ENCODE results near the gene PIK3C2G. TPM values are rescaled to one million over a fixed set of nuclear protein-coding genes. Genes with fewer than 3 reads are reported as not detected.

PIK3C2G gene
- total RNA-seq, 2 experiments from 2014 or later: not detected

DNA sequence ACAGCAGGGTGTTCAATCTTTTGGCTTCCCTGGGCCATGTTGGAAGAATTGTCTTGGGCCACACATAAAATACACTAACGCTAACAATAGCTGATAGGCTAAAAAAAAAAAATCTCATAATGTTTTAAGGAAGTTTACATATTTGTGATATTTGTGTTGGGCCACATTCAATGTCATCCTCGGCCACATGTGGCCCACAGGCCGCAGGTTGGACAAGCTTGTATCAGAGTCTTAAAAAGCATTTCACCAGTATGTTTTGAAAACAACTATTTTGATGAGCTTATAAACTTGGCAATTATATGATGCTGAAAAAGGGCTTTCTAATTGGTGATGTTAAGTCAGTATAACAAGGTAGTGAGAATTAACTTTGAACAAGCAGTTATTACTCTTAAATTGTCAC is 78.9 kb downstream of the PIK3C2G start:
- H3K27ac Mint-ChIP-seq: no peak overlapping the region
- H3K9me3 Mint-ChIP-seq: no peaks in the 10 kb centered on the region
- no peak for DNase-seq
- POLR2A ChIA-PET: no interaction called here
- H3K27me3 Mint-ChIP-seq: no peaks in the 10 kb centered on the region
- ATAC-seq (ENCODE audit: low read depth): no peak
- no peaks in the 10 kb centered on the region for H3K36me3 Mint-ChIP-seq
- H3K4me1 Mint-ChIP-seq: no peaks in the 10 kb centered on the region
- no peak overlapping the region for H3K4me3 Mint-ChIP-seq

DNA sequence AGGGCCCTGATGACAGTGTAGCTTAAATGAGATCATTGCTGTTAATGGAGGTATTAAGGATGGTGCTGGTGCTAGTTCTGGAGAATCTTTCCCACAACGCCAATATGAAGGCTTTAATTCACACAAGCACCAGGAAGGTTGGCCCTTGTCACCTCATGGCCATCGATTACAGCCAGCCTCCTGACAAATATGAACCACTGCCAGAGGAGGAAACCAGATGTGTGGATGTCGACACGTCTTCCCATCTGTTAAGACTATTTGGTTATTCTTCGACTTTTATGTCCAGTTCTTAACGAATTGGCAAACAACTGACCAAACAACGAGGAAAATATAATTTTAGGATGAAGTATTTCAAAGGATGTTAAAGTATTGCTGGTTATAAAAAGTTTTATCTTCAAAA is 79.5 kb downstream of the PIK3C2G start:
- H3K27me3 Mint-ChIP-seq: no peaks in the 10 kb centered on the region
- H3K4me1 Mint-ChIP-seq: no peaks in the 10 kb centered on the region
- POLR2A ChIA-PET: no interaction called here
- no peak overlapping the region for H3K4me3 Mint-ChIP-seq
- no peaks in the 10 kb centered on the region for H3K36me3 Mint-ChIP-seq
- ATAC-seq (ENCODE audit: low read depth) (no peak), DNase-seq (no peak)
- no peaks in the 10 kb centered on the region for H3K9me3 Mint-ChIP-seq
- H3K27ac Mint-ChIP-seq: no peak overlapping the region

DNA sequence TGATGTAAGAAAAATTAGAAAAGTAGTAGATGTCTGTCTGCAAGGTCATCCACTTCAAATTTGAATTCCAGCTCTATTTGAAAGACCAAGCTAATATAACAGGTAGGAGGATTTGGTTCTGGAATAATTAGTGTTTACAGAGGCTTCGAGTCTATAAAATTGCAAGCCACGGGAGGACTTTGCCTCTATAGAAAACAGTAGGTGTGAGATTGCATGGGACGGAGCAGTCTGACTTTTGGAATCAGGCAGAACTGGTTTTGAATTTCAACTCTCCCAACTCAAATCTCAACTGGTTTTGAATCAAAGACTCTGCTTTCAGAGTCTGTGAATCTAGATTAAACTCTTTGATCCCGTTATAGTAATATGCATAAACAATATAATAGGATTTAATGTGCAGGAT is 82.4 kb downstream of the PIK3C2G start:
- Mint-ChIP-seq H3K36me3 (no peaks in the 10 kb centered on the region), H3K4me3 (no peak overlapping the region), H3K27ac (no peak overlapping the region), H3K27me3 (no peaks in the 10 kb centered on the region), H3K4me1 (no peaks in the 10 kb centered on the region), H3K9me3 (peaks cover 1% of the 10 kb centered on the region)
- no peak for DNase-seq
- POLR2A ChIA-PET: no interaction called here
- no peak for ATAC-seq (ENCODE audit: low read depth)

DNA sequence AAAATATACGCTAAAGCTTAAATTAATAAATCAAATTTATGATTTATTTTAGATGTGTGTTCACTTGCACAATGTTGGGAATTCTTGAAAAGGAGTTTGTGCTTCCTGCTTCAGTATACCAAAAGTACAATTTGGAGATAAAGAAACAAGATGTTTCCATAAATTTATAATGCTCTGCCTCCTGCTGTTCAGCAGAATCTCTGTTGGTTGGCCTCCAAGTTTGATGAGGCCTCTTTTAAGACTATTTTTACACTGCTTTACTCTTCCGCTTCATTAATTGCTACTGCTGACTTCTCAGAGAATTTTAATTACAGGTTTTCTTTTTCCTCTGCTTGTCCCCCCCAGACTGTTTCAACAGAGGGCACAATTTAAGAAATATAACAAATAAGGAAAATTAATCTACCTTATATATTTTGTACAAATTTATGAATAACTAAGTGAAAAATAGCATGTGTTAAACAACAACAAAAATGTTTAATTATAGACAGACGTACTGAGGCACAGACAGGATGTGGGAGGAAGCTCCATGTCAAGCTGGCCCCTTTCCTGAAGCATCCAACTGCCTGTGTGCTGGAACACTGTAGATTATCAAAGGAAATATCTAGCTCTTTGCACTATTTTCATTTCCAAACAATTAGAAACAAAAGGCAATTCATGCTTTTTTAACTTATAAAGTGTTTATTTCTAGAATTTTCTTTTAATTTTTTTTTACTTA is 83.9 kb downstream of the PIK3C2G start:
- POLR2A ChIA-PET: no interaction called here
- H3K4me1 Mint-ChIP-seq: no peaks in the 10 kb centered on the region
- no peaks in the 10 kb centered on the region for H3K36me3 Mint-ChIP-seq
- H3K9me3 Mint-ChIP-seq: peaks cover 1% of the 10 kb centered on the region
- no peaks in the 10 kb centered on the region for H3K27me3 Mint-ChIP-seq
- no peak for DNase-seq
- no peak overlapping the region for H3K27ac Mint-ChIP-seq
- H3K4me3 Mint-ChIP-seq: no peak overlapping the region
- ATAC-seq (ENCODE audit: low read depth): no peak

DNA sequence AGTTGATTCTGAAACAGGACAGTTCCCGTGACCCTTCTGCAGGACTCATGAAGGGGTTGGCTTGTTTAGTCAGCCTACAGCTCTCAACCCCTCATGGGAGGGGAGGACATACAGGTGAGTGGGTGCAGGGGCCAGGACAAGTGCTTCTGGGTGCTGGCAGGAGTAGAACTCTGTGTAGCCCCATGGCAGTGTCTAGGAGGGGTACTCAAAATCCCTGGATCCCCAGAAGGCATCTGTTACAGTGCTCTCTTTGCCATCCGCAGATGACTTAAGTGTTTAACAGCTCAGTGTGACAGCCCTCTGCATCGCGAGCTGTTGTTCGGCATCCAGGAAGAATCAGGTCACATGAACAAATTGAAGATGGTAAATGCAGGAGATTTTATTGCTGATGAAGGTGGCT is 91.0 kb downstream of the PIK3C2G start:
- H3K27me3 Mint-ChIP-seq: no peaks in the 10 kb centered on the region
- no peaks in the 10 kb centered on the region for H3K4me1 Mint-ChIP-seq
- H3K27ac Mint-ChIP-seq: no peak overlapping the region
- no peaks in the 10 kb centered on the region for H3K36me3 Mint-ChIP-seq
- H3K4me3 Mint-ChIP-seq: no peak overlapping the region
- POLR2A ChIA-PET: no interaction called here
- DNase-seq: no peak
- ATAC-seq (ENCODE audit: low read depth): no peak
- H3K9me3 Mint-ChIP-seq: no peaks in the 10 kb centered on the region

DNA sequence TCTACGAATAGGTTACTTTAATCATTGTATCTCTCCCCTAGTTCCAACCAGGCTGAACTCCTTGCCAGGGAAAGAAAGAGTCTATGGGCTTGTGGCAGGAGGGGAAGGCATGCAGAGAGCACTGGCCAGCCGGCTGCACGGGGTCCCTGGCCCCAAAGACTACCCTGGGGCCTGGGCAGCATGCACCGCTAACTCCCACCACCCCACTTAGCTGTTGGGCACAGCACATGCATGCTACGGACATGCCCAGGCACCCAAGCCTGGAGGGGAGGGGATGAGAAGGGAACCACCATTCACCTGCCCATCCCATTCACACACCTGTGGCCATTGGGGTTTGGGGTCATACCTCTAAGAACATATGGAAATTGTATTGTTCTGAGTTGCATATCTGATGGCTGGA is 94.1 kb downstream of the PIK3C2G start:
- POLR2A ChIA-PET: no interaction called here
- Mint-ChIP-seq H3K4me1 (no peaks in the 10 kb centered on the region), H3K36me3 (no peaks in the 10 kb centered on the region), H3K27ac (no peak overlapping the region), H3K9me3 (no peaks in the 10 kb centered on the region), H3K4me3 (no peak overlapping the region), H3K27me3 (no peaks in the 10 kb centered on the region)
- DNase-seq (no peak), ATAC-seq (ENCODE audit: low read depth) (no peak)

DNA sequence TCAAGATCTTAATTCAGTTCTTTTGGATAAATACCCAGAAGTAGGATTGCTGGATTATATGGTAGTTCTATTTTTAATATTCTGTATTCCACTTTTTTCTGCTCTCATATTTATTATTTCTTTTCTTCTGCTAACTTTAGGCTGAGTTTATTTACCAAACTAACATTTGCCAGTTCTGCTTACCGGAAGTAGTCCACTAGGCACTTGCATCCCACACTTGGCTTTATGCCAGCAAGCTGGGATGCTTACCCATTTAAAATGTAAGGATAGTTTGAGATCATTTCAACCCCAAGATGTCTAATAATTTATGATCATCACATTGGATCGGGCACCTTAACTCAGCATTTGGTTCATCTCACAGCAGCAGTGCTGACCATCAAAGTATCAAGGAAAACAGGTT is 96.8 kb downstream of the PIK3C2G start:
- Mint-ChIP-seq H3K4me3 (no peak overlapping the region), H3K4me1 (no peaks in the 10 kb centered on the region), H3K36me3 (no peaks in the 10 kb centered on the region), H3K27me3 (no peaks in the 10 kb centered on the region), H3K27ac (no peak overlapping the region), H3K9me3 (no peaks in the 10 kb centered on the region)
- DNase-seq: no peak
- ATAC-seq (ENCODE audit: low read depth): no peak
- POLR2A ChIA-PET: no interaction called here

DNA sequence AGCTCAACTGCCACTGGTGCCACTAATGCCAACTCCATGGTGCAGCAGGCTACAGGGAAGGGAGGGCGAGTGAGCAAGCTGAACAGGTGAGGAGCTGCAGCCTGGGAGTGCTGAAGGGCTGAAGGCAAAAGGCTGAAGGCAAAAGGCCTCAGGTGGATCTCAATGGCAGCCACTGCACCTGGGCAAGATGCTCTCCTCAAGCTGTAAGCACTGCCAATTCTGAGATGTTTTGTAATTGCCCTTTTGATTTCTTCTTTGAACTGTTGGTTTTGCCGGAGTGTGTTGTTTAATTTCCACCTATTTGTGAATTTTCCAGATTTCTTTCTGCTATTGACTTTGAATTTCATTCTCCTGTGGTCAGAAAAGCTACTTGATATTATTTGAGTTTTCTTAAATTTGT is 97.6 kb downstream of the PIK3C2G start:
- DNase-seq: no peak
- no peaks in the 10 kb centered on the region for H3K4me1 Mint-ChIP-seq
- POLR2A ChIA-PET: no interaction called here
- H3K36me3 Mint-ChIP-seq: no peaks in the 10 kb centered on the region
- no peak overlapping the region for H3K27ac Mint-ChIP-seq
- ATAC-seq (ENCODE audit: low read depth): no peak
- no peaks in the 10 kb centered on the region for H3K27me3 Mint-ChIP-seq
- no peak overlapping the region for H3K4me3 Mint-ChIP-seq
- peaks cover 3% of the 10 kb centered on the region for H3K9me3 Mint-ChIP-seq

DNA sequence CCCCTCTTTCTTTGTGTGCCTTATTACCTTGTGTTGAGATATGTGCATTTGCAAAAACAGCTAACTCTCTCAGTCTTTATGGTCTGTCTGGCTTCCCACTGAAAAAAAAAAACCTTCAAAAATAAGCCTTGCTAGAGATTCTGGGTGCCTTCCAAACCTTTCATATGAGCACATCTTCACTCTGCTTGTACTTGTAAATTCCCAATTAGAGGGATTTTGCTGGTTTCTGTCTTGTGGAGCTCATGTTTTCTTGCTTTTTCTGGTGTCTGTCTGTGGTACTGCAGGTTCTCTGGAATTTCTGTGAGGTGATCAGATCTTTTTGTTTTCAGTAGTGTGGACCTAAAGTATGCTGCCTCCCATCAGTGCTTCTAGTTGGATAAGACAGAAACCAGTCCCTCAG is 100.1 kb downstream of the PIK3C2G start:
- Mint-ChIP-seq H3K4me3 (no peak overlapping the region), H3K27me3 (no peaks in the 10 kb centered on the region), H3K27ac (no peak overlapping the region), H3K9me3 (peaks cover 5% of the 10 kb centered on the region), H3K4me1 (no peaks in the 10 kb centered on the region), H3K36me3 (no peaks in the 10 kb centered on the region)
- DNase-seq (no peak), ATAC-seq (ENCODE audit: low read depth) (no peak)
- POLR2A ChIA-PET: no interaction called here

DNA sequence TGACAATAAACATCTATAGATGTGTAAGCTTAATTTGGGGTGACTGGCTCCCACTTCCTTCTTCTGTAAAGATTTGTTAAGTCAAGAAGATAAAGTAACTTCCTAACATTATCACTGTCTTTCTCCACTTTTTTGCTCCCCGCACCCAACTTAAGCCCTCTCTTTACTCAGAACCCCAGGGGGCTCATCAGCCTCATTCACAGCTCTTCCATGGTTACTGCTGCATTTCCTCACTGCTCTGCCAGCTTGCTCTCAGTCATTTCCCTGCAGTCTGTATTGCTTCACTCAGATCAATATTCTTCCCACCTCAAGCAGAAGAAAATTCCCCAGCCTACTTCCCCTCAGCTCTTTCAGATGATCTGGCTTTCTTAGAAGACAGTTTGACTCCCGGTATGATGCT is 102.0 kb downstream of the PIK3C2G start:
- peaks cover 8% of the 10 kb centered on the region for H3K9me3 Mint-ChIP-seq
- H3K4me1 Mint-ChIP-seq: no peaks in the 10 kb centered on the region
- no peak overlapping the region for H3K4me3 Mint-ChIP-seq
- ATAC-seq (ENCODE audit: low read depth) (no peak), DNase-seq (no peak)
- H3K27ac Mint-ChIP-seq: no peak overlapping the region
- H3K36me3 Mint-ChIP-seq: no peaks in the 10 kb centered on the region
- POLR2A ChIA-PET: no interaction called here
- H3K27me3 Mint-ChIP-seq: no peaks in the 10 kb centered on the region

DNA sequence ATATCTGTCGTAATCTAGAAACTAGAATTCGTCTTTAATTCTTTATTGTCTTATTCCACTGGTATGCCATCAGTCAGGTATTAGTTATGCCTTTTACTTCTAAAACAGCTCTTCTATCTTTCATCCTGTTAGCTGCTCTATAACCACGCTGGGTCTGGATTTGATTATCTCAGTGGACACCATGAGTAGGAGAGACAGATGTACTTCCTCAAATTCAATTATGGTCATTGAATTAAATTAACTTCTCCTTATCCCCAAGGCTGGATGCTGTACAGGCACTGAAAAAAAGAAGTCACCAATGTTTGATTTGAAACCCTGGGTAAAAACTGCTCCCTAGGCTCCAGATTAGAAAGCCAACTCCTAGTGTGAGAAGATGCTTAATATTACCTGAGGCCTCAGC is 107.3 kb downstream of the PIK3C2G start:
- Mint-ChIP-seq H3K27me3 (no peaks in the 10 kb centered on the region), H3K4me3 (no peak overlapping the region), H3K9me3 (peaks cover 11% of the 10 kb centered on the region), H3K36me3 (no peaks in the 10 kb centered on the region), H3K27ac (no peak overlapping the region), H3K4me1 (no peaks in the 10 kb centered on the region)
- DNase-seq: no peak
- POLR2A ChIA-PET: no interaction called here
- no peak for ATAC-seq (ENCODE audit: low read depth)

DNA sequence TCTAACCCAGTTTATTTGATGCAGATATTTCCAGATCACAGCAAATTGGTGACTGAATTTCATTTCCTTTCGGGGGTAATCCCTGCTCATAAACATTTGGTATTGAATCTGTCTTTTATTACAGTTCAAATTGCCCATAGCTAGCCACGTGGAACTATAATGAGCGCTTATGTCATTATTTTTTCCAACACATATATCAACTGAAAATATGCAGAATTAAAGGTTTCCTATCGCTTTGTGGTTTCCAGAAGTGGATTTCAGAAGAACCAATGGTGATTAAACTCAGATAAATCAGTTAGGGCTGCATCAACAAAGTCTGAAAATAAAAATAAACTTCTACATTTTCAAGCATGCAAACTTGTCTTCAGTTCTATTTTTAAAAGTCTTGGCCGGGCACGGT is 111.9 kb downstream of the PIK3C2G start:
- ATAC-seq (ENCODE audit: low read depth) (no peak), DNase-seq (no peak)
- Mint-ChIP-seq H3K27ac (no peak overlapping the region), H3K27me3 (no peaks in the 10 kb centered on the region), H3K9me3 (peaks cover 10% of the 10 kb centered on the region), H3K4me1 (no peaks in the 10 kb centered on the region), H3K36me3 (no peaks in the 10 kb centered on the region), H3K4me3 (no peak overlapping the region)
- POLR2A ChIA-PET: no interaction called here

DNA sequence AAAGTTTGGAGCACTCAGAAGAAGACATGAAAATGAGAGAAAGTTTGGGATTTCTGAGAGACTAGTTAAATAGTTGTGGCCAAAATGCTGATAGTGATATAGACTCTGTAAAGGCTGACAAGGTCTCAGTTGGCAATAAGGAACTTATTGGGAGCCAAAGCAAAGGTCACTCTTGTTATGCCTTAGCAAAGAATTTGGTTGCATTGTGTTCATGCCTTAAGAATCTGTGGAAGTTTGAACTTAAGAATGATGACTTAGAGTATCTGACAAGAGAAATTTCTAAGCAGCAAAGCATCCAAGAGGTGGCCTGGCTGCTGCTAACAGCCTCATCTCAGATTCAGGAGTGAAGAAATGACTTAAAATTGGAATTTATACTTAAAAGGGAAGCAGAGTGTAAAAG is 113.8 kb downstream of the PIK3C2G start:
- ATAC-seq (ENCODE audit: low read depth) (no peak), DNase-seq (no peak)
- Mint-ChIP-seq H3K27ac (no peak overlapping the region), H3K36me3 (no peaks in the 10 kb centered on the region), H3K27me3 (no peaks in the 10 kb centered on the region), H3K9me3 (peaks cover 8% of the 10 kb centered on the region), H3K4me1 (no peaks in the 10 kb centered on the region), H3K4me3 (no peak overlapping the region)
- POLR2A ChIA-PET: no interaction called here

DNA sequence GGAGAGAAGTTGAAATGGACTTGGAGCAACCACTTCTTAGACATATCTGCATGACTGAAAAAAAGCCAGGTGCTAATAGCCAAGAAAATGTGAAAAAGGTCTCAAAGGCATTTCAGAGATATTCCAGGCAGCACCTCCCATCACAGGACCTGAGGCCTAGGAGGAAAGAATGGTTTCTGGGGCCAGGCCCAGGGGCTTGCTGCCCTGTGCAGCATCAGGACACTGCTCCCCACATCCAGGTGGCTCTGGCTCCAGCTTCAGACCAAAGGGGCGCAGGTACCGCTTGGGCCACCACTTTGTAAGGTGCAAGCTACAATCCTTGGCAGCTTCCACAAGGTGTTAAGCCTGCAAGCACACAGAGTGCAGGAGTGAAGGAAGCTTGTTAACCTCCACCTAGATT is 114.3 kb downstream of the PIK3C2G start:
- H3K27ac Mint-ChIP-seq: no peak overlapping the region

More for the DNA sequence above, 114.3 kb downstream of the PIK3C2G start:
- Mint-ChIP-seq H3K27me3 (no peaks in the 10 kb centered on the region), H3K4me1 (no peaks in the 10 kb centered on the region), H3K9me3 (peaks cover 7% of the 10 kb centered on the region), H3K4me3 (no peak overlapping the region), H3K36me3 (no peaks in the 10 kb centered on the region)
- ATAC-seq (ENCODE audit: low read depth) (no peak), DNase-seq (no peak)
- POLR2A ChIA-PET: no interaction called here
